H9 (cell line): ENCODE measurements around the gene LSM2. TPM values are rescaled to one million over a fixed set of nuclear protein-coding genes. Genes with fewer than 3 reads are reported as not detected.

Experiments used
- DNase-seq: peaks from one replicate; pipeline ENCODE4 v3.0.0-alpha.2; 2017
- H2AFZ ChIP-seq: one replicate; pipeline ENCODE4 v1.6.1; 2013; ENCODE audit warnings: mild to moderate bottlenecking, low read length, control low read depth, moderate library complexity
- H2AK5ac ChIP-seq: 2 replicates; pipeline ENCODE4 v1.6.1; 2013; ENCODE audit warnings: low read length, control low read depth, mixed read lengths; ENCODE audit not compliant: insufficient read length
- H2BK120ac ChIP-seq: one replicate; pipeline ENCODE4 v1.6.1; 2013; ENCODE audit warnings: low read depth, mild to moderate bottlenecking, low read length, control low read depth, inconsistent platforms; ENCODE audit not compliant: poor library complexity, severe bottlenecking
- H2BK12ac ChIP-seq: 2 replicates; pipeline ENCODE4 v1.6.1; 2013; ENCODE audit warnings: low read length, control low read depth, mixed read lengths, low read depth; ENCODE audit not compliant: insufficient read length
- H2BK15ac ChIP-seq: 2 replicates; pipeline ENCODE4 v1.6.1; 2013; ENCODE audit warnings: low read depth, low read length, control low read depth
- H2BK20ac ChIP-seq: one replicate; pipeline ENCODE4 v1.6.1; 2013; ENCODE audit warnings: low read depth, mild to moderate bottlenecking, low read length, control low read depth, inconsistent platforms; ENCODE audit not compliant: poor library complexity, severe bottlenecking
- H2BK5ac ChIP-seq: 2 replicates; pipeline ENCODE4 v1.6.1; 2013; ENCODE audit warnings: low read length, control low read depth, mixed read lengths; ENCODE audit not compliant: insufficient read length
- H3K14ac ChIP-seq: 2 replicates; pipeline ENCODE4 v1.6.1; 2013; ENCODE audit warnings: low read length, control low read depth; ENCODE audit not compliant: insufficient read depth
- H3K18ac ChIP-seq: 2 replicates; pipeline ENCODE4 v1.6.1; 2013; ENCODE audit warnings: low read depth, mild to moderate bottlenecking, mixed read lengths, low read length, control low read depth; ENCODE audit not compliant: insufficient read length
- H3K23ac ChIP-seq: 2 replicates; pipeline ENCODE4 v1.6.1; 2013; ENCODE audit warnings: low read length, control low read depth, mixed read lengths, low read depth; ENCODE audit not compliant: insufficient read length
- H3K23me2 ChIP-seq: 2 replicates; pipeline ENCODE4 v1.6.1; 2013; ENCODE audit warnings: low read depth, mild to moderate bottlenecking, mixed read lengths, low read length, control low read depth; ENCODE audit not compliant: insufficient read length, poor library complexity, severe bottlenecking
- H3K27ac ChIP-seq: 2 replicates; pipeline ENCODE4 v1.5.1; 2013; ENCODE audit warnings: low read length, control low read depth, mixed read lengths, low read depth; ENCODE audit not compliant: insufficient read length
- H3K27me3 ChIP-seq: 2 replicates; pipeline ENCODE4 v1.6.1; 2013; ENCODE audit warnings: low read length, control low read depth, inconsistent platforms; ENCODE audit not compliant: insufficient read depth
- H3K4ac ChIP-seq: 2 replicates; pipeline ENCODE4 v1.6.1; 2013; ENCODE audit warnings: low read depth, mild to moderate bottlenecking, control low read depth, inconsistent platforms, low read length, moderate library complexity
- H3K4me1 ChIP-seq: 2 replicates; pipeline ENCODE4 v1.6.1; 2013; ENCODE audit warnings: low read length, control low read depth, inconsistent platforms; ENCODE audit not compliant: insufficient read depth
- H3K4me2 ChIP-seq: 2 replicates; pipeline ENCODE4 v1.6.1; 2013; ENCODE audit warnings: low read length, control low read depth, mixed read lengths; ENCODE audit not compliant: insufficient read length, insufficient read depth
- H3K56ac ChIP-seq: 2 replicates; pipeline ENCODE4 v1.6.1; 2013; ENCODE audit warnings: low read depth, mild to moderate bottlenecking, mixed read lengths, low read length, control low read depth; ENCODE audit not compliant: insufficient read length
- H3K79me1 ChIP-seq: 2 replicates; pipeline ENCODE4 v1.6.1; 2013; ENCODE audit warnings: low read depth, mild to moderate bottlenecking, moderate library complexity, low read length, control low read depth, inconsistent platforms; ENCODE audit not compliant: insufficient read depth, poor library complexity, severe bottlenecking
- H3K79me2 ChIP-seq: 2 replicates; pipeline ENCODE4 v1.6.1; 2013; ENCODE audit warnings: low read length, control low read depth, inconsistent platforms; ENCODE audit not compliant: insufficient read depth
- H3K9ac ChIP-seq: 2 replicates; pipeline ENCODE4 v1.6.1; 2013; ENCODE audit warnings: low read length, control low read depth, mixed read lengths; ENCODE audit not compliant: insufficient read length; ENCODE audit errors: extremely low read depth
- H3K9me3 ChIP-seq: one replicate; pipeline ENCODE4 v1.6.1; 2013; ENCODE audit warnings: low read depth, low read length, inconsistent platforms; ENCODE audit not compliant: control insufficient read depth
- H3T11ph ChIP-seq: one replicate; pipeline ENCODE4 v1.6.1; 2013; ENCODE audit warnings: mild to moderate bottlenecking, low read length, control low read depth, inconsistent platforms
- H4K20me1 ChIP-seq: one replicate; pipeline ENCODE4 v1.6.1; 2013; ENCODE audit not compliant: control insufficient read depth, insufficient read length, insufficient read depth
- H4K5ac ChIP-seq: 2 replicates; pipeline ENCODE4 v1.6.1; 2013; ENCODE audit warnings: low read depth, mild to moderate bottlenecking, mixed read lengths, low read length, control low read depth; ENCODE audit not compliant: insufficient read length
- H4K8ac ChIP-seq: replicated peaks from 2 replicates; pipeline ENCODE4 v1.6.1; 2013; ENCODE audit warnings: low read length, control low read depth, mixed read lengths, low read depth; ENCODE audit not compliant: insufficient read length
- H4K91ac ChIP-seq: 2 replicates; pipeline ENCODE4 v1.6.1; 2013; ENCODE audit warnings: low read depth, mild to moderate bottlenecking, moderate library complexity, mixed read lengths, low read length, control low read depth; ENCODE audit not compliant: insufficient read length
- H3K27ac Mint-ChIP-seq, 3 experiments: 2 replicates in 2 of 3; 3 replicates in 1 of 3; pipeline ENCODE4 v1.8.0; 2020 to 2021; ENCODE audit warnings: mixed read lengths in 3 of 3, mild to moderate bottlenecking in 1 of 3, moderate library complexity in 1 of 3
- H3K27me3 Mint-ChIP-seq: 2 replicates; pipeline ENCODE4 v1.8.0; 2021; ENCODE audit warnings: low read depth, mild to moderate bottlenecking, moderate library complexity, mixed read lengths
- H3K36me3 Mint-ChIP-seq, 3 experiments: 2 replicates in 2 of 3; 3 replicates in 1 of 3; pipeline ENCODE4 v1.8.0; 2020 to 2021; ENCODE audit warnings: low read depth in 3 of 3, mixed read lengths in 3 of 3; ENCODE audit not compliant: insufficient read depth in 1 of 3
- H3K4me1 Mint-ChIP-seq, 2 experiments: 2 replicates each; pipeline ENCODE4 v1.8.0; 2020; ENCODE audit warnings: mixed read lengths in 2 of 2
- H3K4me3 Mint-ChIP-seq, 2 experiments: 2 replicates in 1 of 2; 3 replicates in 1 of 2; pipeline ENCODE4 v1.8.0; 2020 to 2021; ENCODE audit warnings: mild to moderate bottlenecking in 2 of 2, mixed read lengths in 2 of 2, moderate library complexity in 1 of 2
- H3K9me3 Mint-ChIP-seq, 2 experiments: 2 replicates in 1 of 2; 3 replicates in 1 of 2; pipeline ENCODE4 v1.8.0; 2020; ENCODE audit warnings: mild to moderate bottlenecking in 2 of 2, mixed read lengths in 2 of 2, moderate library complexity in 1 of 2
- WGBS: extraction: QIAGEN DNeasy Blood & Tissue Kit; methylation state at CpG from one replicate; pipeline ENCODE4 v1.1.7; 2013; ENCODE audit warnings: missing lambda C conversion rate, low lambda C conversion rate, mixed read lengths; ENCODE audit not compliant: insufficient read length; ENCODE audit errors: extremely low coverage; 5-methylcytosine and 5-hydroxymethylcytosine counted together
- total RNA-seq: library from RNA; stranded (reverse); gene quantifications from 2 replicates; pipeline ENCODE4 v1.2.1, GENCODE V29; 2021
- TF ChIP-seq, protein P1 (sequence below): fragments of 200-600 bp; sonication (generic); conservative IDR thresholded peaks from 3 replicates; pipeline ENCODE4 v1.8.0; 2021; ENCODE audit warnings: antibody characterized with exemption, mild to moderate bottlenecking

Gene LSM2
- total RNA-seq, 1 experiment from 2014 or later, result 123 TPM

DNA sequence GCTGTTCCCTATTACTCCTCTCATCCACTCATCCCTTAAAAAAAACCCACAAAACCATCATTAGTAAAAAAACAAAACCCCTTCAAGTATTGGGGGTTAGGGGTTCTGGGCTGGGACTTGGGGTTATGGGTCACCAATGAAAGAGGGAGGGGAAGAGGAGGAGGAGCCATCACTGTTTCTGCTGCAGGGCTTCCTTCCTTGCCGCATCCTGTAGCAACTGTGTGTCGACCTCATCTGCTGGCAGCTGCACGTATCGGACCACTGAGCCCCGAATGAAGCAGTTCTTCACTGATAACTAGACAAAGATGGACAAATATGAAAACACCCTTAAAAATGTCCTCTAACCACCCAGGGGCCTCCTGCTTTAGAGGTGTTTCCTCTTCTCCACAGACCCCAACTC lies 9.2 kb downstream of the LSM2 start:
- H3K27me3 Mint-ChIP-seq, result no peaks in the 10 kb centered on the region
- DNase-seq, result no peak
- Histone ChIP-seq H2BK20ac (no peak overlapping the region), H2BK5ac (no peak overlapping the region), H3K4ac (no peak overlapping the region), H3K18ac (no peak overlapping the region), H3K14ac (no peak overlapping the region), H2BK120ac (no peak overlapping the region), H3K23ac (no peak overlapping the region), H3T11ph (no peak overlapping the region), H3K56ac (no peak overlapping the region), H4K5ac (no peak overlapping the region), H4K8ac (no peak overlapping the region), H2AK5ac (no peak overlapping the region), H3K27ac (no peak overlapping the region), H2AFZ (no peak overlapping the region), H3K23me2 (peaks cover 3% of the 10 kb centered on the region), H3K9ac (no peak overlapping the region), H3K79me1 (no peaks in the 10 kb centered on the region), H3K4me2 (no peak overlapping the region), H3K79me2 (peaks cover 2% of the 10 kb centered on the region; the same call in 1 of the 2 replicates), H4K20me1 (no peaks in the 10 kb centered on the region), H2BK12ac (no peak overlapping the region), H2BK15ac (no peak overlapping the region), H3K4me1 (no peaks in the 10 kb centered on the region), H3K27me3 (no peaks in the 10 kb centered on the region), H4K91ac (no peak overlapping the region), H3K9me3 (no peaks in the 10 kb centered on the region)
- no CpG with 5 or more reads among the region's 5 CpGs for WGBS
- peaks cover 8 to 51% (median 40%) of the 10 kb centered on the region in 3 experiments for H3K36me3 Mint-ChIP-seq
- peaks cover 6 to 7% of the 10 kb centered on the region in 2 experiments for H3K4me1 Mint-ChIP-seq
- peak overlapping the region in 1 of 3 experiments; percentile 70; a peak in 1 of 7 replicates for H3K27ac Mint-ChIP-seq
- H3K9me3 Mint-ChIP-seq, result no peaks in the 10 kb centered on the region
- no peak overlapping the region for H3K4me3 Mint-ChIP-seq
- TF ChIP-seq, protein P1, sequence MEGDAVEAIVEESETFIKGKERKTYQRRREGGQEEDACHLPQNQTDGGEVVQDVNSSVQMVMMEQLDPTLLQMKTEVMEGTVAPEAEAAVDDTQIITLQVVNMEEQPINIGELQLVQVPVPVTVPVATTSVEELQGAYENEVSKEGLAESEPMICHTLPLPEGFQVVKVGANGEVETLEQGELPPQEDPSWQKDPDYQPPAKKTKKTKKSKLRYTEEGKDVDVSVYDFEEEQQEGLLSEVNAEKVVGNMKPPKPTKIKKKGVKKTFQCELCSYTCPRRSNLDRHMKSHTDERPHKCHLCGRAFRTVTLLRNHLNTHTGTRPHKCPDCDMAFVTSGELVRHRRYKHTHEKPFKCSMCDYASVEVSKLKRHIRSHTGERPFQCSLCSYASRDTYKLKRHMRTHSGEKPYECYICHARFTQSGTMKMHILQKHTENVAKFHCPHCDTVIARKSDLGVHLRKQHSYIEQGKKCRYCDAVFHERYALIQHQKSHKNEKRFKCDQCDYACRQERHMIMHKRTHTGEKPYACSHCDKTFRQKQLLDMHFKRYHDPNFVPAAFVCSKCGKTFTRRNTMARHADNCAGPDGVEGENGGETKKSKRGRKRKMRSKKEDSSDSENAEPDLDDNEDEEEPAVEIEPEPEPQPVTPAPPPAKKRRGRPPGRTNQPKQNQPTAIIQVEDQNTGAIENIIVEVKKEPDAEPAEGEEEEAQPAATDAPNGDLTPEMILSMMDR, result no peak
